ENCODE measurements around the gene MAG. TPM values are rescaled to one million over a fixed set of nuclear protein-coding genes. Genes with fewer than 3 reads are reported as not detected.

Gene MAG
- total RNA-seq, 1 experiment from 2014 or later = 0.17 TPM

- BruUV-seq (replicated peaks) = no TSS peak
- TF ChIP-seq JUND (IDR thresholded peaks at IDR 0.05) (no peak), MAX (IDR thresholded peaks at IDR 0.05) (no peak), EZH2phosphoT487 (IDR thresholded peaks at IDR 0.05; ENCODE audit: borderline replicate concordance) (no peak), SIN3A (IDR thresholded peaks at IDR 0.05; ENCODE audit: low read depth) (no peak)
- RAD21 ChIA-PET (ENCODE audit: low non-redundant PET in 1 of 2, low total read pairs in 2 of 2, uncharacterized antibody in 2 of 2, unreplicated experiment in 2 of 2) = no interaction called here
- Histone ChIP-seq H3K4me2 (ENCODE audit: low read length) (no peak overlapping the region), H3K9me2 (ENCODE audit: insufficient read depth) (no peaks in the 10 kb centered on the region), H3K4me3 (replicated peaks in 1 of 2; ENCODE audit: low read depth in 1 of 2, low read length in 2 of 2) (no peak overlapping the region), H3K36me3 (ENCODE audit: control insufficient read depth in 1 of 2, insufficient read depth in 2 of 2, low read length in 2 of 2) (no peaks in the 10 kb centered on the region), H3K27me3 (ENCODE audit: insufficient read depth, low read length) (no peaks in the 10 kb centered on the region), H3K9ac (ENCODE audit: low read length) (no peak overlapping the region), H3K27ac (ENCODE audit: low read depth, low read length) (no peak overlapping the region), H3K9me3 (ENCODE audit: control insufficient read depth in 1 of 2, insufficient read depth in 1 of 2, low read depth in 1 of 2, low read length in 2 of 2) (no peaks in the 10 kb centered on the region), H3K79me2 (ENCODE audit: insufficient read depth, low read length) (no peaks in the 10 kb centered on the region), H2AFZ (ENCODE audit: low read depth, low read length, poor library complexity, severe bottlenecking) (no peak overlapping the region), H3K4me1 (ENCODE audit: control insufficient read depth in 1 of 2, insufficient read depth in 2 of 2, low read length in 2 of 2) (peaks cover 0 to 13% of the 10 kb centered on the region in 2 experiments; a peak in 1 of 4 replicates), H4K20me1 (ENCODE audit: insufficient read depth) (no peaks in the 10 kb centered on the region)
- ATAC-seq (no peak), DNase-seq (ENCODE audit: low read depth, low spot score) (no peak)
- CTCF ChIA-PET = no interaction called here
- POLR2A ChIA-PET = interaction anchor here (1.5 kb wide), 1 partner anchor 31 kb away, joined by 3 read pairs; no protein-coding TSS in a partner anchor
- intact Hi-C loops (cut with micrococcal nuclease) = no loop called here
Measured at GRCh38 chr19:35288331-35288730, 3.6 kb upstream of the MAG start.

- H3K9me3 ChIP-seq (ENCODE audit: control insufficient read depth in 1 of 2, insufficient read depth in 1 of 2, low read depth in 1 of 2, low read length in 2 of 2) = no peaks in the 10 kb centered on the region
- DNase-seq (ENCODE audit: low read depth, low spot score) (no peak), ATAC-seq (no peak)
- RAD21 ChIA-PET (ENCODE audit: low non-redundant PET in 1 of 2, low total read pairs in 2 of 2, uncharacterized antibody in 2 of 2, unreplicated experiment in 2 of 2) = no interaction called here
- no peaks in the 10 kb centered on the region for H3K9me2 ChIP-seq (ENCODE audit: insufficient read depth)
- H3K4me1 ChIP-seq (ENCODE audit: control insufficient read depth in 1 of 2, insufficient read depth in 2 of 2, low read length in 2 of 2) = peaks cover 0 to 13% of the 10 kb centered on the region in 2 experiments; a peak in 1 of 4 replicates
- CTCF ChIA-PET = interaction anchor here (1.0 kb wide), 1 partner anchor 19 kb away, joined by 3 read pairs; the partner anchor contains the start of gene USF2
- POLR2A ChIA-PET = interaction anchor here (1.5 kb wide), 1 partner anchor 30 kb away, joined by 3 read pairs; no protein-coding TSS in a partner anchor
- H4K20me1 ChIP-seq (ENCODE audit: insufficient read depth) = no peaks in the 10 kb centered on the region
- H3K27ac ChIP-seq (ENCODE audit: low read depth, low read length) = no peak overlapping the region
- H3K4me3 ChIP-seq (replicated peaks in 1 of 2; ENCODE audit: low read depth in 1 of 2, low read length in 2 of 2) = no peak overlapping the region
- no peak overlapping the region for H3K4me2 ChIP-seq (ENCODE audit: low read length)
- H3K27me3 ChIP-seq (ENCODE audit: insufficient read depth, low read length) = no peaks in the 10 kb centered on the region
- H3K9ac ChIP-seq (ENCODE audit: low read length) = no peak overlapping the region
- no peaks in the 10 kb centered on the region for H3K36me3 ChIP-seq (ENCODE audit: control insufficient read depth in 1 of 2, insufficient read depth in 2 of 2, low read length in 2 of 2)
- no TSS peak for BruUV-seq (replicated peaks)
- no peak overlapping the region for H2AFZ ChIP-seq (ENCODE audit: low read depth, low read length, poor library complexity, severe bottlenecking)
- H3K79me2 ChIP-seq (ENCODE audit: insufficient read depth, low read length) = no peaks in the 10 kb centered on the region
- intact Hi-C loops (cut with micrococcal nuclease) = no loop called here
- TF ChIP-seq YY1 (IDR thresholded peaks at IDR 0.05; ENCODE audit: extremely low read depth, insufficient replicate concordance, low read depth, low read length) = no peak
- TF ChIP-seq EZH2 (IDR thresholded peaks at IDR 0.05) = no peak
Measured at GRCh38 chr19:35288906-35289305, 3.1 kb upstream of the MAG start.

Data from HCT116 (cell line).